ENCODE data around the gene HOXA9.

Gene HOXA9

DNA sequence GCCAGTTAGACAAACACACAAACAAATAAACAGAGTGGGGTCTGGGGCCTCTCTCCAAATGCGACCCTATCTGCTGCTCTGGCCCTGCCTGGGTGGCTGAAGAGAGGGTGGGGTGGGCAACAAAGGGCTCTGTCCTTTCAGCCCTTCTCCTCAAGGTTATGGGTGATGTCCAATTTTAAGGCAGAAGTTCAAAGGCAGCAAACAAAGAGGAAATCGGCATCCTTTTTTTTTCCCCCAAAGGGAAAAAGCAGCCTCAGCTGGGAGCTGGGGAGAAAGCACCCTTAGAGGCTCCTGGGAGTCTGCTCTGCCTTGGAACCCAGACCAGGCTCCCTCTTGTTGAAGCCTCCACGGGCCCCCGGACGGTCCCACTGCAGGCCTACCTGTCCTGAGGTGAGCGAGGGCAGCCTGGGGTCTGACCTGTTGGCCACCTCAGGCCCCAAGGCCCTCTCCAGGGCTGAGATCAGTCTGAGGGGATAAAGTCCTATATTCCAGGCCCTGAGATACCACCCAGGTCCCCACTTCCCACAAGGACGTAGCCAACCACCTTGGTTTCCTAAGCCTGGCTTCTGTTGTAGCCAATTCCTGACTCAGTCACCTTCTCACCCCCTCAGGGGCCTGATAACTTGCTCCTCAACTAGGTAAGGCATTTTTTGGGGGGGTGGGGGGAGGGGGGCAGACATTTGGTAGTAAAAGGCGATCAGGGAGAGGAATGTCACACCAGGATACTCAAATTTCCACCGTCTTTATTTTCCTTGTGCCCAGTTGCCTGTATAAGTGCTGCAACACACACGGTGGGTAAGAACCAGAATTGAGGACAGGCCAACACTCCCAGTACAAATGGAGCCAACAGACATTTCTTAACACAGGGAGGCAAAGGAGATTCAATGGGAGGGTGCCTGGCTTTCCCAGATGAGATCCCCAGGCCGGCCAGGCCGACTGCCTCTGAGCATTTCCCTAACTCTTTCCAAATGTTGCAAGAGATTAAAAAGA, 15.4 kb upstream of the HOXA9 start:
- peak overlapping the region; percentile 99 for H3K27ac ChIP-seq
- TF ChIP-seq, protein P1, sequence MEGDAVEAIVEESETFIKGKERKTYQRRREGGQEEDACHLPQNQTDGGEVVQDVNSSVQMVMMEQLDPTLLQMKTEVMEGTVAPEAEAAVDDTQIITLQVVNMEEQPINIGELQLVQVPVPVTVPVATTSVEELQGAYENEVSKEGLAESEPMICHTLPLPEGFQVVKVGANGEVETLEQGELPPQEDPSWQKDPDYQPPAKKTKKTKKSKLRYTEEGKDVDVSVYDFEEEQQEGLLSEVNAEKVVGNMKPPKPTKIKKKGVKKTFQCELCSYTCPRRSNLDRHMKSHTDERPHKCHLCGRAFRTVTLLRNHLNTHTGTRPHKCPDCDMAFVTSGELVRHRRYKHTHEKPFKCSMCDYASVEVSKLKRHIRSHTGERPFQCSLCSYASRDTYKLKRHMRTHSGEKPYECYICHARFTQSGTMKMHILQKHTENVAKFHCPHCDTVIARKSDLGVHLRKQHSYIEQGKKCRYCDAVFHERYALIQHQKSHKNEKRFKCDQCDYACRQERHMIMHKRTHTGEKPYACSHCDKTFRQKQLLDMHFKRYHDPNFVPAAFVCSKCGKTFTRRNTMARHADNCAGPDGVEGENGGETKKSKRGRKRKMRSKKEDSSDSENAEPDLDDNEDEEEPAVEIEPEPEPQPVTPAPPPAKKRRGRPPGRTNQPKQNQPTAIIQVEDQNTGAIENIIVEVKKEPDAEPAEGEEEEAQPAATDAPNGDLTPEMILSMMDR (conservative IDR thresholded peaks at IDR 0.05) = no peak

DNA sequence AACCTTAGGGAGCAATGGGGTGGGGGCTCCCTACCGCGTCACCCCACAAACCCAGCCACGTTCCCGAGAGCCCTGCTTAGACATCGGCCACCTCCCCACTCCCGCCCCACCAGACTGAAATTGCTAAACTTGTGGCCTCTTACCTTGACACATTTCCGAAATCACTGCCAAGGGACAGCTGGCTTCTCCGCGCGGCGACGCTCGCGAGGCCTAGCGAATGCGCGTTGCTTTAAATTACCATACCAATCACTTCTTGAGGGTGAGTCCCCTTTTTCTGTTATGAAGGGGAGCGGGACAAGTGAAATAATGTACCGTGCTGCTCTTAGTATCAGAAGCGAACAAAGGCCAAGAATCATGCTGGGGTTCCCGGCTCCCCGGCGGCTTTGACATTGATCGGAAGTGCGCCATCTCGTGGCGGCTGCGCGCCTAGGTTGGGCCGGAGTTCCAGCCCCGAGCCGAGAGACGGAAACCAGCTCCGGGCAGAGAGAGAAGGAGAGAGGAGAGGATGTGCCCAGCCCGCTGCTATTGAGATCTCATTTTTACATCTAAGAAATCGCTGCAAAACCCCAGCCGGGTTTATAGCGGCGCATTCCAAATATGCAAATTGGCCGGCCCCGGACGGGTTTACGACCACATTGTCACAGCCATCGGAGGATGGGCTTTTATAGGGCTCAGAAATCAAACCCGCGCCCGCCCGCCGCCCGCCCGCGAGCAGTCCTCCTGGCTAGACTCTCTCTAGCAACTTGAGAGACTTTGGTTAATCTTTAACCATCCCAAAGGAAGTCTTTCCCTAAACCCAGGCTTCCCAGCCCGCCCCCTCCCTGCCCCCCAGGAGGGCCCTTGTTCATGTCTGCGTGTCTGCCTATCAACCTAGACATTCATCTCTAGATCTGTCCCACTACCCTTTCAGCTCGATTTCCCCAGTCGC, 14.4 kb upstream of the HOXA9 start:
- TF ChIP-seq, protein P1 (conservative IDR thresholded peaks at IDR 0.05) = peak; percentile 92
- peak overlapping the region; percentile 99 for H3K27ac ChIP-seq

- H3K27ac ChIP-seq = peak overlapping the region; percentile 99
- TF ChIP-seq, protein P1 (conservative IDR thresholded peaks at IDR 0.05) = no peak
Measured at GRCh38 chr7:27179030-27179429, 13.7 kb upstream of the HOXA9 start.

- TF ChIP-seq, protein P1 (conservative IDR thresholded peaks at IDR 0.05) = no peak
- H3K27ac ChIP-seq = peak overlapping the region; percentile 99
Measured at GRCh38 chr7:27178366-27178765, 13.0 kb upstream of the HOXA9 start.

DNA sequence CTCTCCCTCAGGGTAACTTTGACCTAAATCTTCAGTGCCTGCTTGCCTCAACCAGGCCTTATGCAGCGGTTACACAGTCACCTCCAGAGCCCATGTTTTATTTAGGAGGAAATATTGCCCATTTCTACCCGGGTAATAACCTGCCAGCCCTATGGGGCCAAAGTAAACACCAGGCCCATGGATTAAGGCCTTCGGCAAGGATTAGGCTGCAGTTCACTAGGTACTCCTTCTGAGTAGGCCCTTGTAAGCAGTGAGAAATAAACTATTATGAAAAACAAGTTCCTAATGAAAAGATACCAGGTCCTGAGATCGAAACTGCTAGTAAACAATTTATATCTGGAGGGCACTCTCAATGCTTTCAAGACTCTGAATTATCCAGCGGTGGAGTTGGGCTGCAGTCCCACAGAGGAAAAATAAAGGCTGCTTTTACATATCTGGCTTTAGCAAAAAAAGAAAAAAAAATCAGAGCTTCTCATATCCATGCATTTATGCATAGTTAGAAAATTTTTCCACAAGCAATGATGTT, 12.5 kb upstream of the HOXA9 start:
- TF ChIP-seq, protein P1 (conservative IDR thresholded peaks at IDR 0.05) = no peak
- peak overlapping the region; percentile 99 for H3K27ac ChIP-seq

DNA sequence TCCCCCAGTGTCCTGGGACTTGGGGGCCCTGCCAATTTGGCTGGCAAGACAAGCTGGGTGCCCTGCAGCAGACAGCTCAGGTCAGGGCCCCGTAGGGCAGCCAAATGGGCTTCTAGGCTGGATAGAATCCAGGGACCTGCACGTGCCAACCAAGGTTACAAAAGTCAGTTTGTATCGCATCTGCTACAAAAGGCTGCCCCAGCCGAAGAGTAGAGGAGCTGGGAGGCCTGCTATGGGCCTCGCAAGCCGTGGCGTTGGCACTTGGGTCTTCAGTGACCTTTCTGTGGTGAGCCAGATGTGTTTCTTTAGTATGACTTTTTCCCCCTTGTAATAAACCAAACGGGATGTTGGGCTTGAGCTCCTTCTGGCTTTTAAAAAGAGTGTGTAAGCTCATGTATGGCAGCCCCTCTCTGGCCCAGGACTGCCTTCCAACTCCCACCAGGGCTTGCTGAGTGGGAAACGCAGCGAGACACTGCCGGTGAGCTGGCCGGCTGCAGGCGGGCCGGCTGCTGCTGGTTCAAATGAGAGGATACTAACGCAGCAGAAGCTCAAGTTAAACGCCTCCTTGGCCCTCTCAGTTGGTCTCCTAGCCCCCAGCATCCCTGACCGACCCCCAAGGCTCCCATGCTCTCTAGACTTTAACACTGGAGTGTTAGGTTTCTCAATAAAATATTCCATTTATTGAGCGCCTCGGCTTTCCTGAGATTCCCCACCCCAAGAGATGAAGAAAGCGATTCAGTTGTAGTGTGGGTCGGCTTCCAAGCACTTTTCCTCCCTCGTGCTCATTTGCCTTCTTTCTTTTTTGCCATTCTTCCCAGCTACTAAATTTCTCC, 11.8 kb upstream of the HOXA9 start:
- TF ChIP-seq, protein P1 (conservative IDR thresholded peaks at IDR 0.05) = no peak
- peak overlapping the region; percentile 99 for H3K27ac ChIP-seq
